ENCODE results near the gene ITPRID1.
"Not testable (repeated sequence)": the region's sequence is repeated elsewhere in the genome, so short reads cannot be mapped to it uniquely, and the experiment has no call there.

ITPRID1 gene

GRCh38 chr7:31517513-31517912 is 3.6 kb downstream of the ITPRID1 start:
- DNase-seq = no peak

DNA sequence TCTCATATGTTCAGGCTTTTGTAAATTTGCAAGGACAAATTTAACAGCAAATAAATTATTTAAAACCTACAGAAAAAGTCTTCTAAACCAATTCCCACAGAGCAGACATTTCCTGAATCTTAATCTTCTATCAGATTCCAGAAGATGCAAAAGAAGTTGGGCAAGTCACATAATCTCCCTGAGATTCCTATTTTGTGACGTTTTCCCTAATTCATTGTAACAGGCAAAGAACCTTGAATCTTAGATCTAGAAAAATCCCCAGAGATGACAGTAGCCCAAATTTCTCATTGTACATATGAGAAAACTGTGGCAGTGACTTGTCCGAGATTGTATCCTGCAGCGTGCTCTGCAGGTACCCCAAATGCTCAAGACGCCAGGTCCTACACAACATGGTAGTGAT is 4.9 kb downstream of the ITPRID1 start:
- DNase-seq = no peak

GRCh38 chr7:31521336-31522010 is 7.6 kb downstream of the ITPRID1 start:
- no peak for DNase-seq

DNA sequence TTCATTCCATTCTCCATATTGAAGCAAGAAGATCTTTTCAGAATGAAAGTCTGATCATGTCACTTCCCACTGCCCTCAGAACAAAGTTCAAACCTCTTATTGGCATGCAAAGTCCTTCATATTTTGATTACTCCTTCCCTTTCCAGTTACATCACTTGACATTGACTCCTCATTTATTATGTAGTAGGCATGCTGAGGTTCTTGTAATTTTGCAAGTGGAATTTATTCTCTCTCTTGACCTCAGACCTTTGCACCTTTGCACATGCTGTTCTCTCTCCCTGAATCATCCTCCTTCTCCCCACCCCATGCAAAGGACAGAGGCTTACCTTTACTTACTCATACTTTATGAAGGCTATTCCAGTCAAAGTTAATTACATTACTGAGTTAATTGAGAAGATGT is 13.0 kb downstream of the ITPRID1 start:
- no peak for DNase-seq

- no peak for DNase-seq
Measured at GRCh38 chr7:31529103-31529502, 15.2 kb downstream of the ITPRID1 start.

DNA sequence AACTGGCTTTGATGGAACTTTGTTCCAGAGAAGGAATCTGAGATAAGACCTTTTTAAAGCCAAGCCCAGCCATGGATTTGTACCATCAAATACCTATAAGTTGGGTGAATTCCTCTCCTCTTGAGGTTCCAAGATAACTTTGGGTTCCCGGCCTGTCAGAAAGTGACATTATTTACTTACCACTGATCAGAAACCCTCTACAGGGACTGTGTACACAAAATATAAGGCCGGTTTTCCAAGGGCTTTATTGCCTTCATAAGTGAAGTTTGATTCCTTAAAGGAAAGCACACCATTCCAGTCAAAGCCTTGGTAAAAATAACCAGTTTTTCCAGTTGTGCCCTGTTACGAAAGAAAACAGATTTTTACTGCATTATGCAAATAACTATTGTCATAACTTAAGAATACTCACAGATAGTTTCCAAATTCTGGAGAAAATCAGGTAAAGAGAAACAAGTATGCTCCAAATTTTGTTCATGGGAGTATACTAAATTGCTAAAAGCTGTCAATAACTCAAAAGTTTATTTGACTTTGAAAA is 26.8 kb downstream of the ITPRID1 start:
- not testable (repeated sequence) for DNase-seq

DNA sequence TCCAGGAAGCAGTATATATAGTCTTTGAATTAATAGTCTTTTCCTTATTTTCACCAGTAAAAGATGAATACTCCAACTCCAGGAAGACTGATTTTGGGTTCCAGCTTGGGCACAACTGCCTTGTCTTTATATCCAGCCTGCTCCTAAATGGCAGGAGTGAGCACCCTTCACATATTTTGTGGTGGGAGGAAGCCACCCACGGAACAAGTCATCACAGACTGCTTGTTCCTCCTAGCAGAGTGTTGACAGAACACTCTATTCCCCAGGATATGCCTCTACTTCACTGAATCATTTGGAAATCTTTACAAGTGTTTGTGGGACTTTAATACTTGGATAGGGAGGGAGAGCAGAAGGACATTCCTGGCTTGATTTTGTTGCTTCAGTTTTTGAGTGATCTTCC is 31.7 kb downstream of the ITPRID1 start:
- DNase-seq = no peak

- no peak for DNase-seq
Measured at GRCh38 chr7:31549611-31550010, 35.7 kb downstream of the ITPRID1 start.

DNA sequence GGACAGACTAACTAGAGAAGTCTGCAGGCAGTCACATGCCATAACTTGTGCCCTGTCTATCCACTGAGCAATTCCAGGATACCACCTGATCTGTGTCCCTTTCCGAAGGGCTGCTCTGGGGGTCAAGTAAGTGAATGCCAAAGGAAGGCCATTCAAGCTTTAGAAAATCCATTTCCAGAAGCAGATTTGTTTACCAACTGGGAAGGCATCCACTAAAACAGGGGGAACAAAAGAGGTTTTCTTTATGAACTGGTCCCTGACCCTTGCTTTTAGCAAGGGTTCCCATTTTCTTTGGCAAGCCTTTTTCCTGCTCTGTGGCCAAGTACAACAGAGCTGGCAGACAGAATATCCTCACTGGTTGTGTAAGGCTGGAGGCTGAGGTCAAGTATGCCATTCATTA is 36.5 kb downstream of the ITPRID1 start:
- no peak for DNase-seq

DNA sequence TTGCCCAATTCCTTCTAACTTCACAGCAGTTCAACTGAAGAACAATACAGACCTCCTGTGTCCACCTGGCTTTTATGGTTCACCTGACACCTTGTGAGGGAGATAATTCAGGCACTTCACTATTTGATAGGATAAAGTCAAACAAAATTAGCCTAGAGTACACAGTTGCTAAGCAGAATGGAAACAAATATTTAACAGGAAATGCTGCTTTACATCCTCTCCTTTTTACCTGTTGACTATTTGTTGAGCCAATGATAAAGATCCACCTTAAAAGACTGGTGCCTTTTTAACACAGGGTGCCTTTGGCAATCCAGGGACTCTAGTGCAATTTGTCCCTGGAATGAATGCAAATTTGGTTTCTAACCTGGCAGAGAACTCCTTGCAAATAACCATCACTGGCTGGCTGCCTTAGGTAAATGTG is 39.8 kb downstream of the ITPRID1 start:
- no peak for DNase-seq

- no peak for DNase-seq
Measured at GRCh38 chr7:31562002-31562401, 48.1 kb downstream of the ITPRID1 start.

DNA sequence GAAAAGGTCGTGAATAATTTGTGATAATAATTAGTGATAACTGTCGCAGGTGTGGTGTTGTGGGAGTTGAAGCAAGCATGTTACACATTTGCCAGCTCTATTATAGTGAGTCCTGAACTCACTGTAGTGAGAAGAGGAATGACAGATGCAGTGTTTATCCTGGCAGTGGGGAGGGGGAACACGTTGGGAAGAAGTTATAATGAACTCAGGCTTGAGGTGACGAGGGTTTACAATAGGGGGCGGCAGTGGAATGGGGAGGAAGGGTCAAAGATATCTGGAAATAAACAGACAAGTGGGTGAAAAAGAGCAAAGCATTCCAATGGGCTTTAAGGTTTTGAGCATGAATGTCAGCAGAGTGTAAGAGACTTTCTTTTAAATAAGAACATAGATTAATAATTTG is 49.6 kb downstream of the ITPRID1 start:
- DNase-seq = no peak

- no peak for DNase-seq
Measured at GRCh38 chr7:31563951-31564350, 50.1 kb downstream of the ITPRID1 start.

GRCh38 chr7:31564661-31565060 is 50.8 kb downstream of the ITPRID1 start:
- DNase-seq = no peak

DNA sequence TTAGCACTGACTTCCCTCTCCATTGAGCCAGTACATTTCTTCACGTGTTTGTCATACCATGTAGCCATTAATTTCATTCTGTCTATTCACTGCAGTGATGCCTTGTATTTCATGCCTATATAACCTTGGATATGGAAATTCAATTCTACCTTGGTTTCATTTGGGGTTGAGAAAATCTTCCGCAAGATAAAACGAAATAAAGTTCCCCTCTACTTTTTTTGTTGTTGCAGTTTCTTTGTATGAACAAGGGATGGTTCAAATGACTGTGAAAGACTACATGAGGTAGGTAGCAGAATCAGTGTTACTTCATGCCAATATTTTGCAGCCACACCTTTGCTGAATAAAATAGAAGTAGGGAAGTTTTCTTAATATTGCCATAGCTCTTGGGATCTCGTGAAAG is 55.6 kb downstream of the ITPRID1 start:
- no peak for DNase-seq

DNA sequence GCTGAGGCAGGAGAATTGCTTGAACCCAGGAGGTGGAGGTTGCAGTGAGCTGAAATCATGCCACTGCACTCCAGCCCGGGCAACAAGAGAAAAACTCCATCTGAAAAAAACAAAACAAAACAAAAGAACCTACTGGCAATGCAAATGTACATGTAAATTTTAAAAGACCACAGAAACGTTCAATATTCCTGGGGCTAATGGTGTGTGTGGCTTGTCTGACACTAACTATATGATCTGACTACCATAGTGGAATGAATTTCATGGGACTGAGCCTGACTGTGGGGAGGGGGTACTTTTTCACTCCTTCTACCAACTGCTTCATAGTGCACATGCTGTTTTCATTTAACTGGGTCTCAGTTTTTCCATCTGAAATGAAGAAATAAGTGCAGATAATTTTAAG is 69.6 kb downstream of the ITPRID1 start:
- DNase-seq = no peak

DNA sequence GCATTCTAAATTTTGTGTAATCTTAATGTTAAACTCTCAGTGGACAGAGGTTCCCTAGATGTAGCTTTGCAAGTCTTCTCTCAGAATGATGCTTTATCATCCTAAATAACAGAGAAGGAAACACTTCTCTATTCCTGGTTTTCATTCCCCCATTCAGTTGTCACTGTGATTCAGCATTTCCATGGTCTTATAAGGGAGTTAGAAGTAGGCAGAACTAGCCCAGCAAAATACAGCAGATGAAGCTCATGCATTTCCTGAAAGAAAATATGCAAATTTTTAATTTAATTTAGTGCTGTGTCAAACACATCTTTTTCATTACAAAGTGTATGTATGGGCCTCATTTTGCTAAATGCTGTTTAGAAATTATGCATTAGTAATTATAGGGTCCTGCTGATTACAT is 70.1 kb downstream of the ITPRID1 start:
- DNase-seq = no peak

DNA sequence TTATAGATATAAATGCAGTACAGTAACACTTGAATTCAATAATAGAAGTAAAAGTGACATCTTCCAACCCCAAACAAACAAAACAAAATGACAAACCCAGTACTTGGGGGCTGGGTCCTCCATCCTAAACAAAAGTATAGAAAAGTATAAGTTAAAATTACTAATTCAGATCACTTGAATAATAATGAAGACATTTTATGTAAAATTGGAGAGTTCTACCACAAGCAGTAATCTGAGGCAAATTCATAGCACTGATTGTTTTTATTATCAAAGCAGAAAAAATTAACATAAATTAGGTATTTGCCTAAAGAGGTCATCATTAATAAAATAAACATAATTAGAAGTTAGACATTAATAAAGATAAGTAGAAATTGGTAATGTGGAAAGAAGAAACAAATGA is 81.5 kb downstream of the ITPRID1 start:
- no peak for DNase-seq

- no peak for DNase-seq
Measured at GRCh38 chr7:31602041-31602625, 88.2 kb downstream of the ITPRID1 start.

GRCh38 chr7:31603046-31603445 is 89.2 kb downstream of the ITPRID1 start:
- DNase-seq = no peak

GRCh38 chr7:31613604-31614003 is 99.7 kb downstream of the ITPRID1 start:
- DNase-seq = no peak

DNA sequence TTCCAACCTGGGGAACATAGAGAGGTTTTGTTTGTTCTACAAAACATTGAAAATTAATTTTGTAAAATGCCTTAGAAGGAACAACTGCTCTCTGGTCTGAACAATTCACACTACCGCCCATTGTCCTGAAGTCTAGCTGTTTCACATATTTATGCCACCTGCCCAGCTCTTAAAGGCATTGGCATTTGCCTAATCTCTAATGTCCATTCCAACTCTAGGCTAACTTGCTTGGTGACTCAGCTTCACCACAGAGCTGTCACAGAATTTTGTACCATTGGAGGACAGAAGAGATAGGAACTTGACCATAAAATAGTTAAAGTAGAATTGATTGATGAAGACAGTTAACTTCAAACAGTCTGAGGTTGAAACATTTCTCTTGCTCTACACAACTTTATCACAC is 119.6 kb downstream of the ITPRID1 start:
- DNase-seq = no peak

GRCh38 chr7:31633894-31634494 is 120.1 kb downstream of the ITPRID1 start:
- no peak for DNase-seq

DNA sequence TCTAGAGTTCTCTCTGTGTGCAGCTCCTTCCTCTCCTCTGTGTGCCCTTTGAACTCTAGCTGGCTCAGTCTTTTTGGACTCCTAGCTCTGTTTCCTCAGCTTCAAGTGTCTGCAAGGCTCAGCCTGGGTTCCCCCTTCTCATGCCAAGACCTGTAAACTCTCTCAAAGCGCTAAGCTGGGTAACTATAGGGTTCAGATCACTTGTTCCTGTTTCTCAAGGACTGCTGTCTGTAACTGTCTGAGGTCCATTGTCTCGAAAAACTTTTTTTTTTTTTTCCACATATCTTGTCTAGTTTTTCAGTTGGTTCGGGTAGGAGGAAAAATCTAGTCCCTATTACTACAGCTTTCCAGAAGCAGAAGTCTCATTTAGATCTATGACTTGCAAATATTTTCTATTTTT is 126.5 kb downstream of the ITPRID1 start:
- DNase-seq = no peak
